Ovary (tissue), 9 donors: ENCODE results near the gene AKT1S1. TPM values are rescaled to one million over a fixed set of nuclear protein-coding genes. Genes with fewer than 3 reads are reported as not detected.

Experiments used
- DNase-seq, 5 donors: peaks; one replicate each; pipeline ENCODE4 v3.0.0-alpha.2; 2019 to 2020
- H3K27ac ChIP-seq, 2 donors: fragments of 200-600 bp; one replicate each; pipeline versions ENCODE4 v1.5.1 to v1.8.0; 2019 to 2022
- H3K27me3 ChIP-seq: fragments of 200-600 bp; one replicate; pipeline ENCODE4 v1.8.0; 2022
- H3K36me3 ChIP-seq: fragments of 200-600 bp; sonication (generic); one replicate; pipeline ENCODE4 v1.5.1; 2019
- H3K4me1 ChIP-seq: one replicate; pipeline ENCODE4 v1.8.1; 2013; ENCODE audit warnings: mild to moderate bottlenecking, moderate library complexity; ENCODE audit not compliant: insufficient read depth
- H3K4me3 ChIP-seq: fragments of 200-600 bp; sonication (generic); one replicate; pipeline ENCODE4 v1.5.1; 2017
- H3K9me3 ChIP-seq, 2 donors: fragments of 200-600 bp in 1 of 2; sonication (generic) in 1 of 2; one replicate each; pipeline versions ENCODE4 v1.5.1 to v1.8.1; 2013 to 2019; ENCODE audit warnings: mild to moderate bottlenecking in 1 of 2, moderate library complexity in 1 of 2
- EP300 ChIP-seq: sonication (generic); formaldehyde crosslinking; IDR thresholded peaks from one replicate; pipeline ENCODE4 v1.6.1; 2017; ENCODE audit warnings: antibody characterized with exemption
- POLR2A ChIP-seq: fragments of 450-650 bp; IDR thresholded peaks from one replicate; pipeline ENCODE4 v1.6.1; 2017; ENCODE audit warnings: antibody characterized with exemption, mild to moderate bottlenecking, moderate library complexity
- WGBS, 3 donors: extraction: QIAGEN DNeasy Blood & Tissue Kit in 1 of 3; methylation state at CpG; one replicate each; pipeline versions ENCODE4 v1.1.5 to v1.1.7; 2013 to 2017; 5-methylcytosine and 5-hydroxymethylcytosine counted together
- intact Hi-C, 4 donors: fragments of 100-400 bp; cut with DNase I; formaldehyde crosslinking; loops; one replicate each; pipeline versions ENCODE4 v1.11.0 to v1.15.1; 2022 to 2023
- polyA plus RNA-seq, 2 donors: library from polyadenylated mRNA; stranded (reverse); fragments of 200-250 nt in 1 of 2; fragments of 350-450 nt in 1 of 2; fragmentation: Illumina TruSeq in 1 of 2; extraction: RNeasy Lipid Tissue Mini Kit (QIAGEN cat#74804) in 1 of 2; gene quantifications; one replicate each; pipeline ENCODE4 v1.2.3, GENCODE V29; 2013 to 2014
- total RNA-seq, 7 donors: library from RNA; depleted of rRNA in 2 of 7; stranded (reverse); fragments of >200 nt in 2 of 7; fragmentation: NEBNext Ultra II Directional in 3 of 7; extraction: Animal tissue kit (Norgen Biotek cat#: 25700) in 3 of 7; gene quantifications; one replicate each; pipeline versions ENCODE4 v1.1.0 to v1.2.4, GENCODE V29; 2016 to 2023
- TF ChIP-seq, protein P1 (sequence below), 3 donors: fragments of 450-650 bp in 2 of 3; fragments of 200-600 bp in 1 of 3; IDR thresholded peaks; one replicate each; pipeline versions ENCODE4 v1.5.1 to v1.8.0; 2016 to 2022; ENCODE audit warnings: antibody characterized with exemption in 3 of 3, mild to moderate bottlenecking in 1 of 3
- donor health status: DM: no; HTN: no; CAD: no; lungs with moderate emphysema.
- donor health status: DM: no; HTN: no; CAD: no.
- donor health status: Bipolar disorder and iron deficiency.
- donor health status: DM: yes; HTN: yes; CAD: no.
- donor health status: DM: no; HTN: no; CAD: no.
- donor health status: DM: yes; HTN: yes; CAD: no.

The AKT1S1 gene
- total and polyA plus RNA-seq, 9 donors, result 10.6 to 45.3 (median 30.0) TPM

DNA sequence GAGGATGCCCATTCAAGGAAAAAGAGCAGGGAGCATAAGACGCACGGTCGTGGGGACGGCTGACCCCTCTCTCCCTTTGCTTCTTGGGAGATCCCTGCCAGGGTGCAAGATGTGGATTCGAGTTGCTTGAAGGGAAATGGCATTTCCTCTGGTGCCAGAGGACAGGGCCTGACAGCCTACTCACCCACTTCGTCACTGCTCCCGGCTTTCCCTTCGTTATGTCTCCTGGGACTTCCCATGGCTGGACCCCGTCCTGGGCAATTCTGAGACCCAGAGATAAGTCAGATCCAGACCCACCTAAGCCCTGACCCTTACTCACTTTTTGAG is 1.6 kb upstream of the AKT1S1 start:
- H3K9me3 ChIP-seq, result no peaks in the 10 kb centered on the region
- H3K4me1 ChIP-seq, result no peaks in the 10 kb centered on the region
- DNase-seq, result peak in 4 of 5 donors; percentile 43 to 53 (median 46)
- peak overlapping the region in 1 of 2 donors; percentile 99 for H3K27ac ChIP-seq
- TF ChIP-seq, protein P1, sequence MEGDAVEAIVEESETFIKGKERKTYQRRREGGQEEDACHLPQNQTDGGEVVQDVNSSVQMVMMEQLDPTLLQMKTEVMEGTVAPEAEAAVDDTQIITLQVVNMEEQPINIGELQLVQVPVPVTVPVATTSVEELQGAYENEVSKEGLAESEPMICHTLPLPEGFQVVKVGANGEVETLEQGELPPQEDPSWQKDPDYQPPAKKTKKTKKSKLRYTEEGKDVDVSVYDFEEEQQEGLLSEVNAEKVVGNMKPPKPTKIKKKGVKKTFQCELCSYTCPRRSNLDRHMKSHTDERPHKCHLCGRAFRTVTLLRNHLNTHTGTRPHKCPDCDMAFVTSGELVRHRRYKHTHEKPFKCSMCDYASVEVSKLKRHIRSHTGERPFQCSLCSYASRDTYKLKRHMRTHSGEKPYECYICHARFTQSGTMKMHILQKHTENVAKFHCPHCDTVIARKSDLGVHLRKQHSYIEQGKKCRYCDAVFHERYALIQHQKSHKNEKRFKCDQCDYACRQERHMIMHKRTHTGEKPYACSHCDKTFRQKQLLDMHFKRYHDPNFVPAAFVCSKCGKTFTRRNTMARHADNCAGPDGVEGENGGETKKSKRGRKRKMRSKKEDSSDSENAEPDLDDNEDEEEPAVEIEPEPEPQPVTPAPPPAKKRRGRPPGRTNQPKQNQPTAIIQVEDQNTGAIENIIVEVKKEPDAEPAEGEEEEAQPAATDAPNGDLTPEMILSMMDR (IDR thresholded peaks at IDR 0.05), result no peak
- TF ChIP-seq POLR2A, result no peak
- no peak for TF ChIP-seq EP300
- intact Hi-C loops, result loop anchor here in 1 of 4 donors (2.0 kb wide), 1 partner anchor 50 kb away; the partner anchor contains the start of genes ATF5 and NUP62
- H3K4me3 ChIP-seq, result peak overlapping the region; percentile 84
- WGBS, 3 donors, result 76 to 79% (median 77%) methylated on average over 9 of the region's 9 CpGs
- H3K36me3 ChIP-seq, result no peaks in the 10 kb centered on the region
- no peaks in the 10 kb centered on the region for H3K27me3 ChIP-seq

DNA sequence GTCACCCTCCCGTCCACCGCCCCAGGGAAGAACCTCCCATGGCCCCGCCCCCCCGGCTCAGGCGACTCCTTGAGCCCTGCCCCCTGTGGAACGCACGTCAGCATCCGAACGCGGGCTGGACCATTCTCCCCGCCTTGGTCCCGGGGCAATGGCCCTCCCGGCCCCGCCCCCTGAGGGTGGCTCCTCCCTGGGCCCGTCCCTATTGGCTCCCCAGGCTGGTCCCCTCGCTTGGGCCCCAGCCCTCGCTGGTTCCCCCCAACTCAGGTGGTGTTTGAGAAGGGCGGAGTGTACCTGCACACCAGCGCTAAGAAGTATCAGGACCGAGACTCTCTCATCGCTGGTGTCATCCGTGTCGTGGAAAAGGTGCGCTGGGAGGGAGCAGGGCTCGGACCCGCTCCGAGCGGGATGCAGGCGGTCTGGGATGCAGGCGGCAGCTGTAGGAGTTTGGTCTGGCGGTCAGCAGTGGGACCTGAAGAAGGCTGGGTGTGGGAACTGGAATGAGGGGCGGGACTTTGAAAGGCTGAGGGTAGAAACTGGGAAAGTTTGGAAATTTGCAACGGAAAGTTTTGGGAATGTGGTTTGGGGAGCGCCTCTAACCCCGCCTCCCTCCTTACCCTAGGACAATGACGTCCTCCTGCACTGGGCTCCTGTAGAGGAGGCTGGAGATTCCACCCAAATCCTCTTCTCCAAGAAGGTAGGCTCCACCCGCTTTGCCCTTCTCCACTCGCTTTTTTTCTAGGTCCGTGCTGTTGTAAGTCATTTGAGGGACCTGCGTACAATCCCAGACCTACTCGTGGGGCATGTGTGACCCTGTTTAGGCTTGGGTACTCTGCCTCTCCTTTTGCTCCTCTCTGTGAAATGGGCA is 956 bp upstream of the AKT1S1 start:
- Histone ChIP-seq H3K27ac (peak overlapping the region; percentile 97 to 99), H3K4me1 (no peaks in the 10 kb centered on the region), H3K9me3 (no peaks in the 10 kb centered on the region), H3K27me3 (no peaks in the 10 kb centered on the region), H3K4me3 (peak overlapping the region; percentile 84), H3K36me3 (no peaks in the 10 kb centered on the region)
- peak; percentile 98 to 99 (median 99) for DNase-seq
- TF ChIP-seq, protein P1 (IDR thresholded peaks at IDR 0.05), result no peak
- WGBS, 3 donors, result 4 to 7% (median 6%) methylated on average over 40 to 41 of the region's 41 CpGs
- intact Hi-C loops, result loop anchor here in 1 of 4 donors (2.0 kb wide), 1 partner anchor 51 kb away; the partner anchor contains the start of genes ATF5 and NUP62

DNA sequence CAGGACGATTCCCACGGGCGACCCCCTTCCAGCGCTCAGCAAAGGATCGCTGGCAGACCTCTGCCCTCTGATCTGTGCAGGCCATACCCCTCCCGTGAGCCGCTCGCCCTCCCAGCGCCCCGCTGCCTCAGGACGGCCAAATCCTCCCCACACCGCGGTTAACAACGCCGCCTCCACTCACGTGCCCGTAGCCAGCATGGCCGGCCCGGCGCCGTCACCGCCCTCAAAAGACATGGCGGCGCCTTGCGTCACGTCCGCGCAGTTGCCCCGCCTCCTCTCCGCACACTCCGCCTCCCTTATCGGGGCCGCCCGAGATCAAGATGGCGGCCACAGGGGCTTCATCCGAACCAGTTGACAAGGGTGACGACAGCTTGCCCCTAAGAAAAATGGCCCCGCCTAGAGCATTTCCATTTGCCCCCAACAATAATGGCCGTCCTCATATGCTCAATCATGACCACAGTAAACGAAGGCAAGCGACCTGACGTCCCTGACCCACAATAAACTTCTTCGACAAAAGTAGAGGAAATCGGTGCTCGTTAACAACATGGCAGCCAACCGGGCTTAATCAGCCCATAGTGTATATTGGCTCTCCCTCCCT is 634 bp downstream of the AKT1S1 start:
- Histone ChIP-seq H3K36me3 (no peaks in the 10 kb centered on the region), H3K9me3 (no peaks in the 10 kb centered on the region), H3K27me3 (no peaks in the 10 kb centered on the region), H3K4me3 (peak overlapping the region; percentile 85), H3K4me1 (no peaks in the 10 kb centered on the region), H3K27ac (peak overlapping the region; percentile 90 to 99)
- TF ChIP-seq EP300, result peak; percentile 18
- TF ChIP-seq POLR2A, result peak; percentile 43
- TF ChIP-seq, protein P1 (IDR thresholded peaks at IDR 0.05), result no peak
- intact Hi-C loops, result no loop called here
- WGBS, 3 donors, result 0 to 1% (median 0%) methylated on average over 43 to 46 of the region's 46 CpGs
- DNase-seq, result peak; percentile 98 to 99 (median 98)

DNA sequence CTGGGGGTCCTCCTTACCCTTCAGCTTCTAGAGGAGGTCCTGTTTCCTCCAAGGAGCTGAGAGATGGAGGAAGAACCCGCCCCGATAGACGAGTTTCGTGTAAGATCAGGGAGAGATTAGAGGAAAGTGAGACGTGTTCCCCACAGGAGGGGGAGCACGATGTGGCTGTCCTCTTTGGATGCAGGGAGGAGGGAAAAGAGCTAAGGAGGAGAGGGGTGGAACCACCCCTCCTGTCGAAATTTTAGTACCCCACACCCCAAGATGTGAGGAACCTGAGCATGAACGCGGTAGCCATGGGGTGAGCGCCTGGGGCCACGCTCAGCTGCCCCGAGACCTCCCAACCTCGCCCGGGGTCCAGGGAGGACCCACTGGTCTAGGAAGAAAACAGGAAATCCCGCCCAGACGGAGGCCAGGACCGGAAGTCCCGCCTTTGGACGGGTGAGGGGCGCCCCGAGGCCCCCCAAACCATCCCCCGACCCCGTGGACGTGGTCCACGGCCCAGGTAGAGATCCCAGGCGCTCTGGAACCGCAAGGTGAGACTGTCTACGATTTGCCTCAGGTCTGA is 1.2 kb downstream of the AKT1S1 start:
- 1% methylated on average over 27 to 28 of the region's 28 CpGs for WGBS, 3 donors
- DNase-seq, result peak; percentile 73 to 87 (median 83)
- Histone ChIP-seq H3K4me1 (no peaks in the 10 kb centered on the region), H3K36me3 (no peaks in the 10 kb centered on the region), H3K27me3 (no peaks in the 10 kb centered on the region), H3K27ac (peak overlapping the region; percentile 90 to 99), H3K4me3 (peak overlapping the region; percentile 85), H3K9me3 (no peaks in the 10 kb centered on the region)
- intact Hi-C loops, result no loop called here
- TF ChIP-seq, protein P1 (IDR thresholded peaks at IDR 0.05), result no peak
- TF ChIP-seq EP300 (no peak), POLR2A (no peak)
